Raji (cell line): ENCODE results near the gene RPS16.

ENCODE experiments used
- POLR2A ChIP-seq: IDR thresholded peaks from 2 replicates; pipeline ENCODE4 v1.6.1; 2011; ENCODE audit warnings: low read depth, low read length, control low read depth; ENCODE audit not compliant: insufficient read depth

RPS16 gene

DNA sequence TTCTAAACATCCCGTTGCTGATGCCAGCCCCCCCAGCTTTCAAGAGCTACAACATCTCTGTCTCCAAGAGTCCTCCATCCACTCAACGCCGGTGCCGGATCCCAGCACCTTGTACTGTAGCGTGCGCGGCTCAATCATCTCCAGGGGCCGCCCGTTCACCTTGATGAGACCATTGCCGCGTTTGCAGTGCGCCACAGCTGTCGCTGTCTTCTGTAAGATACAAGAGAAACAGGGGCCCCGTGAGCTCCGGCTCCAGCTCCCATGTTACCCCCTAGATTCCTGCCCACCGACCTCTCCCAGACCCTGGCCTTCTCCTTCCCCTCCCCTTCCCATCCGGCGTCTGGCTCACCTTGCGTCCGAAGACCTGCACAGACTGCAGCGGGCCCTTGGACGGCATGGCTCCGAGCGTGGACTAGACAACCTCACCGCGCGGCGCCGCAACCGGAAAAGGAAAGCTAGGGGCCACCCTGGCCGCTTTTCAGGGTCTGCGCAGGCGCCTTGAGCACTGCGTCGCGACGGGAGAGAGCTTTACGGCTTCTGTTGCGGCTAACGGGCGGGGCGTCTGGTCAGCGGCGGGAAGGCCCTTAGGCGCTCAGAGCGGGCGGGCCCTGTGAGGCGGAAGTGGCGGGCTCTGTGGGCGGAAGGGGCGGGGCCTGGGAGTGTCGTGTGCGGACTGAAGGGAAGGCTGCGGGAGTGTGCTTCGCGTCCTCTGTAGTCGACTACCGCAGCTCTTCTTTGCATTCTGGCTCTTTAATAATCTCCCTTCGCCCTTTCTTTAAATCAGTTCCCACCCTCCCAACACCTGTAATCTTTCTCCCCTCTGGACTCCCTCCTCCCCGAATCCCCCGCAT, at the start of gene RPS16:
Gene RPS16 (minus strand): TSS at position 451 of the 851 bp plus-strand sequence. CDS start 54 bp downstream, at position 397.
- peak; percentile 97 for TF ChIP-seq POLR2A

DNA sequence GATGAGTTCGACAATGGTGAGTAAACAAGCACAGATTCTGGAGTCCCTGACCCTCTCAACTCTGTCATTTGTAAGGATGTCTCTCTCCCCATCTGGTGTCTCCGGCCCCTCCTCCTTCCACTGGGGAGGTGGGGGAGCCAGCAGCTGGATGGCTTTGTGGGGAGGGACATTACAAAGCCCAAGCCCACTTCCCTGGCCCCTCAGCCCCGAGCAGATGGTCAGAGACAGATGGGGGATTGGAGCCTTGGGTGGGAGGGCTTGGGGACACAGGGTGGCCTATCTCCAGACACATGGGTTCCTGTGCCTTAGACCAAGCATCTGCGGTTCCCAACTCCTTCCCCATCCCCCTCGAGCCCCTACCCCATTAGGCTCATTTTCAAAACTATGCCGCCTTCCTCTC, 47.4 kb upstream of the RPS16 start:
- TF ChIP-seq POLR2A = no peak

DNA sequence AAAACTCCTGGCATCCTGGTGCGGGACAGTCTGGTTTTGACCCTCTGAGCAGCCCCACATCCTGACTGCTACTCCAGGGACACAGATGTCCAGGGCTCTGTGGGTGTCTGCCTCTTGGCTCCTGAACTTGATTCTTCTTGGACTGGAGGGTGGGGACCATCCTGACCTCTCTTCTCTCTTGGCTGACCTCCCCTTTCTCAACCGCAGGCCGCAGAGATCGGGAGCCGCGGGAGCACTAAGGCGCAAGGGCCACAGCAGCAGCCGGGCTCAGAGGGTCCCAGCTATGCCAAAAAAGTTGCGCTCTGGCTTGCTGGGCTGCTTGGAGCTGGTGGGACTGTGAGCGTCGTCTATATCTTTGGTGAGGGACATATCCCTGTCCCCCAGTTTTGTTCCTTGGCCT, 45.9 kb upstream of the RPS16 start:
- no peak for TF ChIP-seq POLR2A

DNA sequence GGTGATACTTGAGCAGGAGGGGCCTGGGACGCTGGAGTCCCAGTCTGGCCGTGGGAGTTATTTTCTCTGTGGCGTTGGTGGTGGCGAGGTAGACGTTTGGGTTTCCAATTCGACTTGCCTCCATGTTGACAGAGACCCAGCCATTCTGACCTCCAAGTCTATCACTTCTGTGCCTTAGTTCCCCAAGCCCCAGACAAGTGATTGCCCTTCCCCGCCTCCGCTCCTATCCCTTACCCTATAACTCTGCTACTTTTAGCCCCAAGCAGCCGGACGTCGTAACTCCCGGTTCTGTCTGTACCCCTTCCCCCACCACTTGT, 45.4 kb upstream of the RPS16 start:
- no peak for TF ChIP-seq POLR2A

DNA sequence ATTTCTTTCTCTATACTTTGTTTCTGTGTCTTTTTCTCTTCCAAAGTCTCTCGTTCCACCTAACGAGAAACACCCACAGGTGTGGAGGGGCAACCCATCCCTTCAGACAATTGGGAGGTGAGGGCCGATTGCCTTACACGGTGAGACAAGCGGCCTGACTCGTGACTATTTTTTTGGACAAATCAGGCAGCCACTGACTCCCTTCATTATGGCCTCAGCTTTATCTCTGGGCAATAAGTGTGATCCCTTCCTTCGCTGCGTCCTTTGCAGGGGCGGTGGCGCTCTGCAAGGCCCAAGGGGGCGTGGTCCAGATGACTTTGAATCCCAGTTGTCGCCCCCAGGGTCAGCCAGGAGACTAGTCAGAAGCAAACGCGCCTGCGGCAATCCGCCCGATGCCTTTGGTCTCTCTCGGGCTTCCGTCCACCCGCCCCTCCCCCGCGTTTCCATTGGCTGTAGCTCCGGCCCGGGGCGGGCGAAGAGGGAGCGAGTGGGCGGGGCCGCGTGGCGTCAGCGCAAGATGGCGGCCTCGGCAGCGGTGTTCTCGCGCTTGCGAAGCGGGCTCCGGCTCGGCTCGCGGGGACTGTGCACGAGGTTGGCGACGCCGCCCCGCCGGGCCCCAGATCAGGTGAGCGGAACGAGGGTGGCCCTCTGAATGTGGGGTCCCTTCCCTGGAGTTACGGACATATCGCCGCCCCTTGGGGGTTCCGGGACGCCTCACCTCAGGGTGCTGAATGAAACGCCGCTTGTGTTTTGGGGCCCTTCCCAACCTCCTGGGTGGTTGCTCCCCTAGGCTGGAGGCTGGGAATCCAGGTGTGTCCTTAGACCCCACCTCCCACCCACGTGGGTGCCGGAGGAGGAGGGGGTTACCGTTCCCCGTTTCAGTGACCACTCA, 44.8 kb upstream of the RPS16 start, which contains the start of gene TIMM50:
Gene TIMM50 (plus strand): TSS at position 502 of the 892 bp plus-strand sequence. CDS start 16 bp downstream, at position 518.
- peak; percentile 84 for TF ChIP-seq POLR2A

DNA sequence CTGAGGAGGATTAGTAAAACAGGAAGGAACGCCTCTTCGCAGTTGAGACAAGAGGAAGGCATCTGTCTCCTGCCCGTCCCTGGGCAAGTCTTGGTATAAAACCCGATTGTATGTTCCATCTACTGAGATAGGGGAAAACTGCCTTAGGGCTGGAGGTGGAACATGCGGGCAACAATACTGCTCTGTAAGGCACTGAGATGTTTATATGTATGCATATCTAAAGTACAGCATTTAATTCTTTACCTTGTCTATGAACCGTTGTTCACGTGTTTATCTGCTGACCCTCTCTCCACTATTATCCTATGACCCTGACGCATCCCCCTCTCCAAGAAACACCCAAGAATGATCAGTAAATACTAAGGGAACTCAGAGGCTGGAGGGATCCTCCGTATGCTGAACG, 44.2 kb upstream of the RPS16 start:
- TF ChIP-seq POLR2A = no peak

DNA sequence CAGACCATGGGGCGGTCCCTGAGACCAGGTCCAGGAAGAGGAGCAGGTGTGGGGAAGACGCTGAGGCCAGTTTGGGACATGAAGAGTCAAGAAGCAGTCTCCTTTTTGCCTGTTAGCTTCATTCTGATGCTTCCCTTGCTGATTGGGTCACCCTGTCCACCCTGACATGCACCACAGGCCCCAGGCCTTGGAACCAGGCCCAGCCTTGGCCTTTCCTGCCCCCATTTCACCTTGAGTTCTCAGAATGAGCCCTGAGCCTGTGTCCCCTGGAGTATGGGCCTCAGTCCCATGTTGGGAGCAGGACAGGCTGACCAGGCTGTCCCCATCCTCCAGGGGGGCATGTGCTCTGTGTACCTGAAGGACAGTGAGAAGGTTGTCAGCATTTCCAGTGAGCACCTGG, 40.0 kb upstream of the RPS16 start:
- no peak for TF ChIP-seq POLR2A

DNA sequence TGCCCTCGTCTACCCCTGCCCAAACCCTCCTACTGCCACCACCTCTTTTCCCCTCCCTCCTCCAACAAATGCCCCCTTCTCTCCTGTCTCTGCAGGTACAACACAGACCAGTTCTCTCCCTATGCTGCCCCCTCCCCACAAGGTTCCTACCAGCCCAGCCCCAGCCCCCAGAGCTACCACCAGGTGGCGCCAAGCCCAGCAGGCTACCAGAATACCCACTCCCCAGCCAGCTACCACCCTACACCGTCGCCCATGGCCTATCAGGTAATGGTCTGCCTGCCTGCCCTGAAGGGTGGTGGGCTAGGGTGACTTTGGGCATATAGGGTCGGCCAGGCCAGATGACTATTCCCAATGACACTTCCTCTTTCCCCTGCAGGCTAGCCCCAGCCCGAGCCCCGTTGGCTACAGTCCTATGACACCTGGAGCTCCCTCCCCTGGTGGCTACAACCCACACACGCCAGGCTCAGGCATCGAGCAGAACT, 38.4 kb upstream of the RPS16 start:
- no peak for TF ChIP-seq POLR2A

DNA sequence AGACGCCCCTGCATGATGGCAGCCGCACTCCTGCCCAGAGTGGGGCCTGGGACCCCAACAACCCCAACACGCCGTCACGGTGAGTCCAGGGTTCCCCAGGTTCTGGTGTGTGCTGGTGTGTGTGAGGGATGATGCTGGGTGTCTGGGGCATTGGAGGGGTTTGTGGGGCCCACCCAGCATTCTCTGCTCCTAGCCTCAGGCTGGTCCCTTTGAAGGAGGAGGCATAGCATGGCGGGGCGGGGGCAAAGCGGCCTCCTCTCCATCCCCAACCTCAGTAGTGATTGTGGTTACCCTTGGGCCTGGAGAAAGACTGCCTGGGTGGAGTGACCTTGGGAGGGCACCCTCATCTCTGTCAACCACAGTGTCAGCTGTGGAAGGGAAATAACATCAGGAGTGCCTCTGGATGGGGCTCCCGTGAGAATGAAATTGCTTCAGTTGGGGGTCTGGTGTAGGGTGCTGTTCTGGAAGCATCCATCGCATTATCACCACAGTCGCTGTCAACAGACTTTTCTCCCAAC, 37.8 kb upstream of the RPS16 start:
- TF ChIP-seq POLR2A = no peak

DNA sequence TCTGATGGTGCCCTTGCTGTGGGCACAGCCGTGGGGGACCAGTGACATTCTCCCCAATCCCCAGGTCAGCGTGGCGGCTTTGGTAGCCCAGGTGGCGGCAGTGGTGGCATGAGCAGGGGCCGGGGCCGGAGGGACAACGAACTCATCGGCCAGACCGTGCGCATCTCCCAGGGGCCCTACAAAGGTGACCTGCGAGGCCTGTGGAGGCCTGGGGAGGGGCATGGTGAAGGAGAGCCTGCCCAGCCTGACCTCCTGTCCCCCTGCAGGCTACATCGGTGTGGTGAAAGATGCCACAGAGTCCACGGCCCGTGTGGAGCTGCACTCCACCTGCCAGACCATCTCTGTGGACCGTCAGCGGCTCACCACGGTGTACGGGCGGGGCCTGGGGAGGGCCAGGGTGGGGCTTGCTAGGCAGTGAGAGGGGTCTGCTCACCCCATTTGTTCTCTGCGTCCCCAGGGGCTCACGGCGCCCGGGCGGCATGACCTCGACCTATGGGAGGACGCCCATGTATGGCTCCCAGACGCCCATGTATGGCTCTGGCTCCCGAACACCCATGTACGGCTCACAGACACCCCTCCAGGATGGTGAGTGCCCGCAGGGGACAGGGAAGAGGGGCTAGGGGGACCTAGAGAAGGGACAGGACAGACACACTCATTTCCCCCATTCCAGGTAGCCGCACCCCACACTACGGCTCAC, 37.1 kb upstream of the RPS16 start:
- no peak for TF ChIP-seq POLR2A

DNA sequence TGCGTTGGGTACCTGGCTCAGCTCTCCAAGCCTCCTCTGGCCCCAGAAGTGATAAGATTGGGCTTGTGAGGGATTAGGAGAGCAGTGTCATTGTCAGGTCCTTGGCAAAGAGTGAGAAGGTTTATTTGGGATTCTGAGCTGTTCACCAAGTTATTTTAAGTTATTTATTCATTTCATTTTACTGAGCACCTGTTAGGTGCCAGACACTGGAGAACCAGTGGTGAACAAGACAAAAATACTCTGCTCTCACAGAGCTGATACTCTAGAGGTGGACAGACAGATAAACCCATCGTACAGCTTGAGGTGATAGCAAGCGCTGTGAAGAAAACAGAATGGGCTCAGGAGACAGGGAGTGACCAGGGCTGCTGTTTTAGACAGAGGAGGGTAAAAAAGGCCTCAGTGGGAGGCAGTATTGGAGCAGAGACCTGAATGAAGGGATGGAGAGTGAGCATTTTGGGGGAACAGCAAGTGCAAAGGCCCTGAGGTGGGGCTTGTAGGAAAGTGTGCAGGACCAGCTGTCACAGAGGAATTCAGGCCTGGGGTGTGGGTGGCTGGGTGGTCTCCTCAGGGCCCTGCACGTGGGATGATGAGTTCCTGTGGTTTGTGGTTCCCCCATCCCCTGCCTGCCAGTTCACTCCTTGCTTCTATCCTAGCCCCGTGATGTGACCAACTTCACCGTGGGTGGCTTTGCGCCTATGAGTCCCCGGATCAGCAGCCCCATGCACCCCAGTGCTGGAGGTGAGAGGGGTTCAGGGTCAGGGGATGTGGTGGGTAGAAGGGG, 36.2 kb upstream of the RPS16 start:
- TF ChIP-seq POLR2A = no peak

DNA sequence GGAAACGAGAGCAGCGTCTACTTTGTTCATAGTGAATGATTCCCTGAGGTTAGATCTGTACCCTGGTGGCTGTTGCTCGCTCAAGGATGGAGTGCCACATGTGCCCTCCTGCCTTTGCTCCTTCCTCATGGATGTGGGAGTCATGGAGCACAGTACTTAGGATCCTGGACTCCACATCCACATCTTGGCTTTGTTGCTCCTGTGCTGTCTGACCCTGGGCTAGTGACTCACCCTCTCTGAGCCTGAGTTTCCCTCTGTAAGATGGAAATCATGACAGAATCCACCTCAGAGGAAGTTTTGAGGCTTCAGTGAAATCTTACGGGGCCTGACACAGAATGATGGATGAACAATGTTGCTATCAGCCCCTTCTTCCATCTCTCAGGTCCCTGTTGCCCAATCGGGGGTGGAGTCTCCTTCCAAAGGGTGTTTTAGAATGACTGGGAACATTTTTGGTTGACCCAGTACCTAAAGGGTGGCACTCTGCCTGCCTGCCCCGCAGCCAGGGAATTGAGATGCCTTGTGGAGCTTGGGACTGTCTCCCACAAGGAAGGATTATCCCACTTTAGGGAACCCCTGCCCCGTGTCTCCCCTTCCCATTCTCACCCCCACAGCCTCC, 35.1 kb upstream of the RPS16 start:
- no peak for TF ChIP-seq POLR2A

DNA sequence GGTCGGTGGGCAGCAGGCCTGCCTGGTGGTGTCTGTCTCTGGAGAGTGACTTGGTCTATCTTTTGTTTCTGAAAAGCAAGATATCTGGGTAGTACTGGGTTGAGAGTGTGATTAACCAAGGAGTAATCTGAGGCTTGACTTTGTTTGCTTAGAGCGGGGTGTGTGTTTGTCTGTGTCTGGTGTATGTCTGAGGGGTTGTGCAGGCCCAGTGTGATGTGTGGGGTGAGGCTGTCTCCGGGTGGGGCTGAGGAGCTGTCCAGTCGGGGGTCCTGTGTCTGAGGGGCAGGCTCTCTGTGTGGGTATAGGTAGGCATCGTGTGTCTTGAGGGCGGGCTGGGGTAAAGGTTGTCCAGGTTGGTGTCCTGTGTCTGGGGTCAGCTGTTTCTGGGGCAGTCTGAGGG, 33.8 kb upstream of the RPS16 start:
- TF ChIP-seq POLR2A = no peak

DNA sequence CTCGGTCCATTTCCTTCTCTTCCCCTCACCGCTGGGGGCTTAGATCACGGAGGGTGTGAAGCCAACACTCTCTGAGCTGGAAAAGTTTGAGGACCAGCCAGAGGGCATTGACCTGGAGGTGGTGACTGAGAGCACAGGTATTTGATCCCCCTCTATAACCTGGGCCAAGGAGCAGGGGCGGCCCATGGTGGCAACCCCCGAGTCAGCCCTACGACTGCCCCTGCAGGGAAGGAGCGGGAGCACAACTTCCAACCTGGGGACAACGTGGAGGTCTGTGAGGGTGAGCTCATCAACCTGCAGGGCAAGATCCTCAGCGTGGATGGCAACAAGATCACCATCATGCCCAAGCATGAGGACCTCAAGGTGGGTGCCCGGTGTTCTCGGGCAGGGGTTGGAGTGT, 33.3 kb upstream of the RPS16 start:
- no peak for TF ChIP-seq POLR2A
